ENCODE measurements around the gene HMCN1. TPM values are rescaled to one million over a fixed set of nuclear protein-coding genes. Genes with fewer than 3 reads are reported as not detected.

HMCN1 gene
- total RNA-seq, 6 experiments from 2014 or later, result 4.7 to 7.5 (median 5.7) TPM

- Histone ChIP-seq H3K27me3 (no peaks in the 10 kb centered on the region), H3K4me1 (no peaks in the 10 kb centered on the region), H3K4me3 (no peak overlapping the region), H3K27ac (no peak overlapping the region), H3K36me3 (no peaks in the 10 kb centered on the region), H3K9me3 (no peaks in the 10 kb centered on the region)
- no peak for ATAC-seq
- intact Hi-C loops (cut with DNase I), result no loop called here
- DNase-seq, result no peak
- TF ChIP-seq POLR2A (IDR thresholded peaks at IDR 0.05), result no peak
- TF ChIP-seq, protein P1, sequence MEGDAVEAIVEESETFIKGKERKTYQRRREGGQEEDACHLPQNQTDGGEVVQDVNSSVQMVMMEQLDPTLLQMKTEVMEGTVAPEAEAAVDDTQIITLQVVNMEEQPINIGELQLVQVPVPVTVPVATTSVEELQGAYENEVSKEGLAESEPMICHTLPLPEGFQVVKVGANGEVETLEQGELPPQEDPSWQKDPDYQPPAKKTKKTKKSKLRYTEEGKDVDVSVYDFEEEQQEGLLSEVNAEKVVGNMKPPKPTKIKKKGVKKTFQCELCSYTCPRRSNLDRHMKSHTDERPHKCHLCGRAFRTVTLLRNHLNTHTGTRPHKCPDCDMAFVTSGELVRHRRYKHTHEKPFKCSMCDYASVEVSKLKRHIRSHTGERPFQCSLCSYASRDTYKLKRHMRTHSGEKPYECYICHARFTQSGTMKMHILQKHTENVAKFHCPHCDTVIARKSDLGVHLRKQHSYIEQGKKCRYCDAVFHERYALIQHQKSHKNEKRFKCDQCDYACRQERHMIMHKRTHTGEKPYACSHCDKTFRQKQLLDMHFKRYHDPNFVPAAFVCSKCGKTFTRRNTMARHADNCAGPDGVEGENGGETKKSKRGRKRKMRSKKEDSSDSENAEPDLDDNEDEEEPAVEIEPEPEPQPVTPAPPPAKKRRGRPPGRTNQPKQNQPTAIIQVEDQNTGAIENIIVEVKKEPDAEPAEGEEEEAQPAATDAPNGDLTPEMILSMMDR (IDR thresholded peaks at IDR 0.05), result no peak
Observed at GRCh38 chr1:186030453-186030852, 296.3 kb downstream of the HMCN1 start.

GRCh38 chr1:186033847-186034271, 299.7 kb downstream of the HMCN1 start:
- Histone ChIP-seq H3K9me3 (no peaks in the 10 kb centered on the region), H3K4me3 (no peak overlapping the region), H3K4me1 (no peaks in the 10 kb centered on the region), H3K27ac (no peak overlapping the region), H3K36me3 (no peaks in the 10 kb centered on the region), H3K27me3 (no peaks in the 10 kb centered on the region)
- 31% methylated on average over 2 of the region's 2 CpGs for WGBS (ENCODE audit: insufficient coverage, low coverage, low lambda C conversion rate, missing lambda C conversion rate)
- DNase-seq, result no peak
- no peak for TF ChIP-seq POLR2A (IDR thresholded peaks at IDR 0.05)
- TF ChIP-seq, protein P1 (IDR thresholded peaks at IDR 0.05), result no peak
- ATAC-seq, result peak in 3 of 4 donors; percentile 21 to 51 (median 28)
- intact Hi-C loops (cut with DNase I), result no loop called here

DNA sequence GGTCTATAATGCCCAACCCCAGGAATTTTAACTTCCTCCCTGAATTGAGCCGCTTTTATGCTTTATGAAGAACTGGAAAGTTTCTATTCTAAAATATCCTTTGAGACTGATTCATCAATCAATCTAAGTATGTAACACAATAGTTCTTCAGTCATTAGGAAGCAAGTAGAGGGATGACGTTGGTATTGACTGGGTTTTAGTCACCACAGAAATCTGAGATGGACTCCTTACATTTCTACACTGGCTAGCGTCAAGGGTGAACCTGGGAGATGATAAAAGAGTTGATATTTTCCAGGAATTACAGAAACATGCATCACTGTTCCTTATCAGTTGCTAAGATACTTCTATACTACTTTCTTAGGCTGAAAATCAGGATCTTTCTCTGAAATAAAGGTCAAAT, 308.0 kb downstream of the HMCN1 start:
- ATAC-seq (no peak), DNase-seq (no peak)
- no peak overlapping the region for H3K4me3 ChIP-seq
- no peak overlapping the region for H3K27ac ChIP-seq
- intact Hi-C loops (cut with DNase I), result no loop called here
- no peaks in the 10 kb centered on the region for H3K36me3 ChIP-seq
- H3K4me1 ChIP-seq, result no peaks in the 10 kb centered on the region
- H3K9me3 ChIP-seq, result no peaks in the 10 kb centered on the region
- no peaks in the 10 kb centered on the region for H3K27me3 ChIP-seq
- WGBS (ENCODE audit: insufficient coverage, low coverage, low lambda C conversion rate, missing lambda C conversion rate), result 59% methylated on average over 3 of the region's 3 CpGs
- TF ChIP-seq, protein P1 (IDR thresholded peaks at IDR 0.05), result no peak
- no peak for TF ChIP-seq POLR2A (IDR thresholded peaks at IDR 0.05)

GRCh38 chr1:186043296-186043695, 309.1 kb downstream of the HMCN1 start:
- no peaks in the 10 kb centered on the region for H3K27me3 ChIP-seq
- H3K4me3 ChIP-seq, result no peak overlapping the region
- H3K27ac ChIP-seq, result no peak overlapping the region
- no peak for DNase-seq
- H3K9me3 ChIP-seq, result no peaks in the 10 kb centered on the region
- no peaks in the 10 kb centered on the region for H3K36me3 ChIP-seq
- intact Hi-C loops (cut with DNase I), result no loop called here
- 58% methylated on average over 1 of the region's 1 CpG for WGBS (ENCODE audit: insufficient coverage, low coverage, low lambda C conversion rate, missing lambda C conversion rate)
- H3K4me1 ChIP-seq, result no peaks in the 10 kb centered on the region
- ATAC-seq, result no peak
- TF ChIP-seq POLR2A (IDR thresholded peaks at IDR 0.05), result no peak
- TF ChIP-seq, protein P1 (IDR thresholded peaks at IDR 0.05), result no peak

DNA sequence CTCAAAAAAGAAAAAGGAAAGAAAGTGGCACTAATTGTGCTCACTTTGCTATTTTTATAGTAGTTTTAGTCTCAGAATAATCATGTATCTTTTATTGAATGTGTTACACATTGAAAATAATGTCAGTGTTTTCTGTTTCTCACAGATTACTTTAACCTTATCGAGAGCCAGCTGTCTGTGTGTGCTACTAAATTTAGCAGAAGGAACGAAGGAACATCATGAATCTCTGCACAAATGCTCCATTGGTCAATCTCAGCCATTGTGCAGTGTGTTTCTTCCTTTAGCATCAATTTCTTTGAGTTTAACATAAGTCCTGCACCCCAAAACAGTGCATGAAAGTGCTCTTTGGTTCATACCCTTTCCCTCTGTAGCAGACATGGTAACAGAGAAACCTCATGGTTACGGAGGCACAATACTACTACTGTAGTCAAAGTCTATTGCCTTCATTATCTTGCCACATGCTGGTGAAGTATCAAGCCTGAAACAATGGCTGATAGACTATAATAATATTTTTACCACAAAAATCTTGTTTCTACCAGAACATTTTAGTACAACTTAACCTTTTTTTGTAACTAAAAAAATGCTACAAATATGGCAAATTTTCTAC, 310.0 kb downstream of the HMCN1 start:
- 39% methylated on average over 3 of the region's 3 CpGs for WGBS (ENCODE audit: insufficient coverage, low coverage, low lambda C conversion rate, missing lambda C conversion rate)
- TF ChIP-seq, protein P1 (IDR thresholded peaks at IDR 0.05), result no peak
- TF ChIP-seq POLR2A (IDR thresholded peaks at IDR 0.05), result no peak

More for the DNA sequence above, 310.0 kb downstream of the HMCN1 start:
- no peak for DNase-seq
- Histone ChIP-seq H3K27ac (no peak overlapping the region), H3K27me3 (no peaks in the 10 kb centered on the region), H3K9me3 (no peaks in the 10 kb centered on the region), H3K4me3 (no peak overlapping the region), H3K4me1 (no peaks in the 10 kb centered on the region), H3K36me3 (no peaks in the 10 kb centered on the region)
- no peak for ATAC-seq
- intact Hi-C loops (cut with DNase I), result no loop called here

Measured in right lobe of liver (tissue), 6 donors.